HL-60 (cell line): ENCODE measurements around the gene GINM1.

Source experiments
- DNase-seq, 2 experiments: peaks; one replicate each; pipeline ENCODE4 v3.0.0-alpha.2; 2010 to 2020; ENCODE audit warnings: low read depth in 1 of 2, low spot score in 1 of 2
- H3K27ac ChIP-seq: fragments of 250-450 bp; sonication (Bioruptor Pico); replicated peaks from 2 replicates; pipeline ENCODE4 v1.5.1; 2020; ENCODE audit warnings: mild to moderate bottlenecking, moderate library complexity
- H3K27me3 ChIP-seq: fragments of 250-450 bp; sonication (Bioruptor Pico); 2 replicates; pipeline ENCODE4 v1.5.1; 2021; ENCODE audit warnings: mild to moderate bottlenecking, moderate library complexity; ENCODE audit not compliant: insufficient read depth, poor library complexity, severe bottlenecking
- H3K4me3 ChIP-seq: replicated peaks from 2 replicates; pipeline ENCODE4 v1.5.1; 2011; ENCODE audit warnings: mild to moderate bottlenecking, control low read depth, low read length; ENCODE audit not compliant: insufficient read depth
- CTCF ChIP-seq: IDR thresholded peaks from one replicate; pipeline ENCODE4 v1.5.1; 2011; ENCODE audit warnings: low read length, control low read depth, inconsistent platforms; ENCODE audit not compliant: insufficient read depth
- GABPA ChIP-seq: IDR thresholded peaks from 2 replicates; pipeline ENCODE4 v1.6.1; 2012; ENCODE audit warnings: low read depth
- POLR2AphosphoS5 ChIP-seq: IDR thresholded peaks from 2 replicates; pipeline ENCODE4 v1.6.1; 2012; ENCODE audit warnings: low read depth
- REST ChIP-seq: IDR thresholded peaks from 2 replicates; pipeline ENCODE4 v1.6.1; 2012; ENCODE audit warnings: low read depth; ENCODE audit not compliant: insufficient replicate concordance
- SPI1 ChIP-seq: IDR thresholded peaks from 2 replicates; pipeline ENCODE4 v1.6.1; 2012; ENCODE audit warnings: low read depth, mild to moderate bottlenecking, borderline replicate concordance

The GINM1 gene

GRCh38 chr6:149636124-149636523 is 69.9 kb downstream of the GINM1 start:
- Histone ChIP-seq H3K27ac (no peak overlapping the region), H3K4me3 (no peak overlapping the region), H3K27me3 (no peaks in the 10 kb centered on the region)
- no peak for DNase-seq
- TF ChIP-seq SPI1 (no peak), CTCF (no peak), REST (no peak), POLR2AphosphoS5 (no peak), GABPA (no peak)
